Left lobe of liver (tissue), 2 donors: ENCODE measurements around the gene VWA5B2. TPM values are rescaled to one million over a fixed set of nuclear protein-coding genes. Genes with fewer than 3 reads are reported as not detected.

Source experiments
- ATAC-seq: fragments of 200-7000 bp; cut with Tn5 transposase; one replicate; pipeline ENCODE4 v1.9.1; 2020; ENCODE audit warnings: mild to moderate bottlenecking, moderate library complexity
- DNase-seq: peaks from one replicate; pipeline ENCODE4 v3.0.0-alpha.2; 2020; ENCODE audit warnings: low spot score
- total RNA-seq: library from RNA; stranded (reverse); gene quantifications from one replicate; pipeline ENCODE4 v1.2.1, GENCODE V29; 2021
- donor health status: DM: no; HTN: no; CAD: no; lungs with moderate emphysema.
- donor health status: DM: no; HTN: yes; CAD: no.

The VWA5B2 gene
- total RNA-seq, 1 donor from 2014 or later: 0.75 TPM

- ATAC-seq: no peak
- DNase-seq: no peak
Measured at GRCh38 chr3:184241141-184241446, 11.7 kb downstream of the VWA5B2 start.

- peak; percentile 93 for ATAC-seq
Measured at GRCh38 chr3:184241447-184242296, 12.3 kb downstream of the VWA5B2 start.

GRCh38 chr3:184242297-184242685, 12.9 kb downstream of the VWA5B2 start:
- ATAC-seq (peak; percentile 36), DNase-seq (no peak)

More at GRCh38 chr3:184241447-184242296, 12.3 kb downstream of the VWA5B2 start:
- peak; percentile 84 for DNase-seq

GRCh38 chr3:184248454-184249411, 19.3 kb downstream of the VWA5B2 start, which contains the start of gene ALG3:
TSS of gene ALG3 (minus strand) at chr3:184248962. CDS start at chr3:184248940, 22 bp downstream.
- peak; percentile 83 for ATAC-seq
- DNase-seq: peak; percentile 87

GRCh38 chr3:184249412-184250166, 20.2 kb downstream of the VWA5B2 start, which contains the start of gene EEF1AKMT4:
TSS of gene EEF1AKMT4 (plus strand) at chr3:184249672. CDS start at chr3:184249695, 23 bp downstream.
- peak; percentile 97 for DNase-seq
- peak; percentile 93 for ATAC-seq

- peak; percentile 78 for ATAC-seq
- peak; percentile 88 for DNase-seq
Measured at GRCh38 chr3:184250167-184250828, 20.9 kb downstream of the VWA5B2 start.

- no peak for ATAC-seq
- no peak for DNase-seq
Measured at GRCh38 chr3:184255291-184256039, 26.1 kb downstream of the VWA5B2 start.

- ATAC-seq (no peak), DNase-seq (no peak)
Measured at GRCh38 chr3:184257083-184257915, 27.9 kb downstream of the VWA5B2 start.

GRCh38 chr3:184258926-184259325, 29.5 kb downstream of the VWA5B2 start:
- DNase-seq (no peak), ATAC-seq (no peak)

- DNase-seq (no peak), ATAC-seq (peak; percentile 3)
Measured at GRCh38 chr3:184259396-184259877, 30.1 kb downstream of the VWA5B2 start.

GRCh38 chr3:184259878-184260723, 30.7 kb downstream of the VWA5B2 start:
- DNase-seq: no peak
- ATAC-seq: peak; percentile 54

- DNase-seq (no peak), ATAC-seq (no peak)
Measured at GRCh38 chr3:184260724-184261269, 31.4 kb downstream of the VWA5B2 start.

GRCh38 chr3:184261270-184261853, 32.0 kb downstream of the VWA5B2 start, which contains the start of gene CAMK2N2:
TSS of gene CAMK2N2 (minus strand) at chr3:184261553. CDS start at chr3:184261285, 268 bp downstream.
- peak; percentile 88 for DNase-seq
- ATAC-seq: peak; percentile 87

- DNase-seq (peak; percentile 73), ATAC-seq (peak; percentile 51)
Measured at GRCh38 chr3:184261854-184262763, 32.7 kb downstream of the VWA5B2 start.

- DNase-seq: no peak
- ATAC-seq: no peak
Measured at GRCh38 chr3:184262764-184263179, 33.4 kb downstream of the VWA5B2 start.
